Choroid plexus epithelial cell (primary cell): ENCODE results near the gene ANAPC13.

Experiments used
- DNase-seq: peaks from one replicate; pipeline ENCODE4 v3.0.0-alpha.2; 2010; ENCODE audit warnings: low read depth
- H3K4me3 ChIP-seq: 2 replicates; pipeline ENCODE4 v1.5.1; 2011; ENCODE audit warnings: low read depth, mild to moderate bottlenecking, control low read depth, low read length, moderate library complexity
- TF ChIP-seq, protein P1 (sequence below): conservative IDR thresholded peaks from 2 replicates; pipeline ENCODE4 v1.5.1; 2011; ENCODE audit warnings: low read depth, mild to moderate bottlenecking, control low read depth, inconsistent platforms, low read length, moderate library complexity

ANAPC13 gene

DNA sequence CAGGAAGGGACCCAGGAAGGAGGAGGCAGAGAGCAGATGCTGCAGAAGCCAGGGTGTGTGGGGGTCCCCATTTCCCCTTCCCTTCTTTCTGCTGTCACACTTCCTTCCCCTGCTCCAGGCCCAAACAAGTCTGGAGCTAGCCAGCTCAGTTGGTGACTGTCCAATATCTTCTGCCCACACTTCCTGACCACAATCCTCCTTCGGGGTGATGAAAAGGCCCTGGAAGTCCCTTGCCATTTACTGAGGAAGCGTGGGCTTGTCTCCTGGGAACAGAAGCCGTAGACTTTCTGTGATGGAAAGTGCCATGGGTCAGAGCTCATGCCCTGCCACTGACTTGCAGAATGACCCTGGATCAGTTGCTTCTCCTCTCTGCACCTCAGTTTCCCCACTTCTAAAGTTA lies 39.0 kb downstream of the ANAPC13 start:
- no peak overlapping the region for H3K4me3 ChIP-seq
- TF ChIP-seq, protein P1, sequence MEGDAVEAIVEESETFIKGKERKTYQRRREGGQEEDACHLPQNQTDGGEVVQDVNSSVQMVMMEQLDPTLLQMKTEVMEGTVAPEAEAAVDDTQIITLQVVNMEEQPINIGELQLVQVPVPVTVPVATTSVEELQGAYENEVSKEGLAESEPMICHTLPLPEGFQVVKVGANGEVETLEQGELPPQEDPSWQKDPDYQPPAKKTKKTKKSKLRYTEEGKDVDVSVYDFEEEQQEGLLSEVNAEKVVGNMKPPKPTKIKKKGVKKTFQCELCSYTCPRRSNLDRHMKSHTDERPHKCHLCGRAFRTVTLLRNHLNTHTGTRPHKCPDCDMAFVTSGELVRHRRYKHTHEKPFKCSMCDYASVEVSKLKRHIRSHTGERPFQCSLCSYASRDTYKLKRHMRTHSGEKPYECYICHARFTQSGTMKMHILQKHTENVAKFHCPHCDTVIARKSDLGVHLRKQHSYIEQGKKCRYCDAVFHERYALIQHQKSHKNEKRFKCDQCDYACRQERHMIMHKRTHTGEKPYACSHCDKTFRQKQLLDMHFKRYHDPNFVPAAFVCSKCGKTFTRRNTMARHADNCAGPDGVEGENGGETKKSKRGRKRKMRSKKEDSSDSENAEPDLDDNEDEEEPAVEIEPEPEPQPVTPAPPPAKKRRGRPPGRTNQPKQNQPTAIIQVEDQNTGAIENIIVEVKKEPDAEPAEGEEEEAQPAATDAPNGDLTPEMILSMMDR = no peak
- DNase-seq = no peak

DNA sequence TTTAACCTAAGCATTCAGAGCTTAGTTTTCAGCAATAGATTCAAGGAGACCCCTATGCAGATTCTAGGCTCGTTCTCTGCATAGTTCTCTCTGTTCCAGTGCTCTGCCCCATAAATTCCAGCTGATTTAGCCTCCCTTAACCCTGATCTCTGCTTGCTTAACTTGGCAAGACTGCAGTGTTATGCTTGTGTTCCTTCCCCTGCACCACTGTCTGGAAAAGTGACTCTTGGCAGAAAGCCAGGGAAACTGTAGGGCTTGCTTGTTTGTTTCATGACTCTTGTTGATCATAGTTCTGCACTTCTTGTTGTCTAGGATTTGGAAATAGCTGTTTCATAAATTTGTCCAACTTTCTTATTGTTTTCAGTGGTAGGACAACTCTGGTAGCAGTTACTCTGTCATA lies 40.1 kb downstream of the ANAPC13 start:
- TF ChIP-seq, protein P1 = no peak
- peak; percentile 84 for DNase-seq
- H3K4me3 ChIP-seq = no peak overlapping the region

DNA sequence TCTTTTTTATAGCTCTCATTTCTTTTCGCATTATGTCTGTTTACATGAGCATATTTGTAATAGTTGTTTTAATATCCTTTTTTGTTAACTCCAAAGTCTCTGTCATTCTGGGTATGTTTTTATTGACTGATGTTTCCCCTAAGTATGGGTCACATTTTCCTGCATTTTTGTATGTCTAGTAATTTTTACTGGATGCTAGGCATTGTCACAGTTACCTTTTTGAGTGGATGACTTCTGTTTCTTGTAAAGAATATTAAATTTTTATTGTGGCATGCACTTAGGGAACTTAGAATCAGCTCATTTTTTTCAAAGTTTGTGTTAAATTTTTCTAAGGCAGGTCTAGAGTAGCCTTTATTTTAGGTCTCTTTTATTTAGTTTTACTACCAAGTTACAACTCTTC lies 40.7 kb downstream of the ANAPC13 start:
- no peak overlapping the region for H3K4me3 ChIP-seq
- TF ChIP-seq, protein P1 = no peak
- DNase-seq = no peak

DNA sequence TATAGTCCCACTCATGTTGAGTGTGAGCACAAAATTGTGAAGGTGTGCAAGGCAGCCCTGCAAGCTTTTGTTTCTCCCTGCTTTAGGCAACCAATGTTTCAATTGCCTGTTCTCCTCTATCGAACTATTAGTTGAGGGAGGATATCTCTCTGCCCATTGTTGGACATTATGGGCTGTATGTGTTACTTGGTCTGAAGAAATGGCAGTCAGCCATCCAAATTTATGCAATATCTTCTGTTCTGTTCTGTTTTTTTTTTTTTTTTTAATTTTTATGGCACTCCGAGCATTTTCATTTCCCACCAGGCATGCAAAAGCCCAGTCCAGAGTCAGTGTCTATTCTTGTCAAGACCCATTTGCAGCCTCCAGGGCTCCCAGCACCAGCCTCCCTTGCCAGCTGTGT lies 44.0 kb downstream of the ANAPC13 start:
- no peak for DNase-seq
- no peak overlapping the region for H3K4me3 ChIP-seq
- TF ChIP-seq, protein P1 = no peak

DNA sequence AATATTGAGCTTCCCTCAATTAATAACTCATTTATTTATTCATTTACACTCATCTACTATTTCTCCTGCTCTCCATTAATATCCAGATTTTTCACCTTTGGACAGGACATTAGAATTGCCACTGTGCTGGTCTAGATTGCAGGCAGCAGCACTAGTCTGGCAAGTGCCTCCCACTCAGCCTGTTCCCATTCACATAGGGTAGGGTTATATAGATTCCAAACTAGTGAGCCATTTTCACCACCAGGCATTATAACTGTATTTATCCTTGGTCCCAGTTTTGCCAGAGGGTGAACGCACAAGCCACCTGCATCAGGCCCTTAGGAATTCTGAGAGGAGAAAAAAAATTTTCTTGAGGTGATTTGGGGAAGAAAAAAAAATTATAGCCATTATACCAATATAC lies 44.5 kb downstream of the ANAPC13 start:
- TF ChIP-seq, protein P1 = no peak
- H3K4me3 ChIP-seq = no peak overlapping the region
- no peak for DNase-seq

DNA sequence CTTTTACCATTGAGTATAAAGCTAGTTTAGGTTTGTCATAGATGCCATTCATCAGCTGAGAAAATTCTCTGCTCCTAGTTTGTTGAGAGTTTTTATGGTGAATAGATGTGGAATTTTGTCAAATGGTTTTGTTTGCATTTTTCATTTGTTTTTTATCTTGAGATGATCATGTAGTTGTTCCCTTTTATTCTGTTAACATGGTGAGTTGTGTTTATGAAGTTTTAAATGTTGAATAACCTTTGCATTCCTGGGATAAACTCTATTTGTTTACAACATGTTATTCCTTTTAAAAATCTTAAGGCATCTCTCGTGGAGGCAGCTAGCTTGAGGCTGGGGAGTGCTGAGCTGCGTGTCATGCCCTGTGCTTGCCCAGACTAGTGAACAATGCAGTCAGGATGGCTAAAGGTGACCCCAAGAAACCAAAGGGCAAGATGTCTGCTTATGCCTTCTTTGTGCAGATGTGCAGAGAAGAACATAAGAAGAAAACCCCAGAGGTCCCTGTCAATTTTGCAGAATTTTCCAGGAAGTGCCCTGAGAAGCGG lies 48.5 kb downstream of the ANAPC13 start:
- DNase-seq = no peak
- no peak overlapping the region for H3K4me3 ChIP-seq
- TF ChIP-seq, protein P1 = no peak

DNA sequence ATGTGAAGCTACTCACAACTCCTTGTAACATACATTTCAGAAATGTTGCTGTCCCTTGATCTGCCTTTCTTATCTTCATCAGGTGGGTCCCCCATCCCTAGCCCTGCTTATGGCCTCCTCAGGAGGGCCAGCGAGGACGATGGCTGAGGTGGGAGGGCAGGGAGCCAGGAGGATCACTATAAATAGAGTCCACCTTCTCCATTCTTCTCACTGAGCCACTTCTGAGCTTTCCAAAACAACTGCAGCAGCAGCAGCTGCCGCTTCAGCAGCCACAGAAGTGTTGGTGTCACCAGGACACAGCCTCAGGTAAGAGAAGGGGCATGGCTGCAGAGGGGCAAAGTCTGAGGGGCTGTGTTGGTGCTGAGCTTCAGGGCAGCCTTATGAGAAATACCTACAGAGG lies 53.5 kb downstream of the ANAPC13 start:
- no peak overlapping the region for H3K4me3 ChIP-seq
- TF ChIP-seq, protein P1 = no peak
- DNase-seq = no peak
